IPS-15b (cell line): ENCODE data around the gene PI4K2A.
"Not testable (repeated sequence)": the region's sequence is repeated elsewhere in the genome, so short reads cannot be mapped to it uniquely, and the experiment has no call there.

Experiments
- H3K27me3 ChIP-seq: one replicate; pipeline ENCODE4 v1.6.1; 2013; ENCODE audit warnings: low read length; ENCODE audit not compliant: control insufficient read depth, insufficient read depth
- H3K36me3 ChIP-seq: one replicate; pipeline ENCODE4 v1.6.1; 2013; ENCODE audit warnings: low read length; ENCODE audit not compliant: control insufficient read depth, insufficient read depth
- H3K4me1 ChIP-seq: one replicate; pipeline ENCODE4 v1.6.1; 2013; ENCODE audit warnings: mild to moderate bottlenecking, low read length; ENCODE audit not compliant: control insufficient read depth, insufficient read depth
- H3K4me3 ChIP-seq: one replicate; pipeline ENCODE4 v1.5.1; 2013; ENCODE audit warnings: low read depth, low read length
- H3K9ac ChIP-seq: one replicate; pipeline ENCODE4 v1.6.1; 2013; ENCODE audit warnings: low read depth, mild to moderate bottlenecking, low read length
- H3K9me3 ChIP-seq: one replicate; pipeline ENCODE4 v1.6.1; 2013; ENCODE audit warnings: mild to moderate bottlenecking, low read length; ENCODE audit not compliant: control insufficient read depth, insufficient read depth

The PI4K2A gene

GRCh38 chr10:97635577-97635976, 4.9 kb upstream of the PI4K2A start:
- no peaks in the 10 kb centered on the region for H3K36me3 ChIP-seq

GRCh38 chr10:97639090-97639489, 1.4 kb upstream of the PI4K2A start:
- H3K4me3 ChIP-seq, H3K4me1 ChIP-seq, H3K36me3 ChIP-seq, H3K9ac ChIP-seq, H3K27me3 ChIP-seq, H3K9me3 ChIP-seq: not testable (repeated sequence)

More at GRCh38 chr10:97635577-97635976, 4.9 kb upstream of the PI4K2A start:
- Histone ChIP-seq H3K4me3 (no peak overlapping the region), H3K4me1 (no peaks in the 10 kb centered on the region), H3K27me3 (no peaks in the 10 kb centered on the region), H3K9me3 (no peaks in the 10 kb centered on the region), H3K9ac (no peak overlapping the region)

GRCh38 chr10:97640868-97641811, 669 bp downstream of the PI4K2A start:
- H3K9ac ChIP-seq: peak overlapping the region; percentile 54
- no peaks in the 10 kb centered on the region for H3K36me3 ChIP-seq
- H3K9me3 ChIP-seq: no peaks in the 10 kb centered on the region
- H3K4me1 ChIP-seq: no peaks in the 10 kb centered on the region
- no peaks in the 10 kb centered on the region for H3K27me3 ChIP-seq
- H3K4me3 ChIP-seq: peak overlapping the region; percentile 87

- H3K4me1 ChIP-seq, H3K9ac ChIP-seq, H3K36me3 ChIP-seq, H3K27me3 ChIP-seq, H3K4me3 ChIP-seq, H3K9me3 ChIP-seq: not testable (repeated sequence)
Observed at GRCh38 chr10:97642471-97643159, 2.1 kb downstream of the PI4K2A start.

- no peaks in the 10 kb centered on the region for H3K9me3 ChIP-seq
- no peak overlapping the region for H3K4me3 ChIP-seq
- H3K4me1 ChIP-seq: peaks cover 4% of the 10 kb centered on the region
- no peaks in the 10 kb centered on the region for H3K36me3 ChIP-seq
- no peak overlapping the region for H3K9ac ChIP-seq
- H3K27me3 ChIP-seq: no peaks in the 10 kb centered on the region
Observed at GRCh38 chr10:97643441-97643985, 3.0 kb downstream of the PI4K2A start.

- no peaks in the 10 kb centered on the region for H3K27me3 ChIP-seq
- H3K36me3 ChIP-seq: no peaks in the 10 kb centered on the region
- no peaks in the 10 kb centered on the region for H3K9me3 ChIP-seq
- H3K4me3 ChIP-seq: no peak overlapping the region
- peaks cover 13% of the 10 kb centered on the region for H3K4me1 ChIP-seq
- no peak overlapping the region for H3K9ac ChIP-seq
Observed at GRCh38 chr10:97644936-97645335, 4.5 kb downstream of the PI4K2A start.

GRCh38 chr10:97647556-97647955, 7.1 kb downstream of the PI4K2A start:
- peaks cover 13% of the 10 kb centered on the region for H3K4me1 ChIP-seq
- no peak overlapping the region for H3K4me3 ChIP-seq
- H3K27me3 ChIP-seq: no peaks in the 10 kb centered on the region
- H3K36me3 ChIP-seq: peaks cover 16% of the 10 kb centered on the region
- H3K9me3 ChIP-seq: no peaks in the 10 kb centered on the region
- no peak overlapping the region for H3K9ac ChIP-seq

- Histone ChIP-seq H3K4me1 (peaks cover 13% of the 10 kb centered on the region), H3K9ac (peak overlapping the region; percentile 26), H3K9me3 (no peaks in the 10 kb centered on the region), H3K4me3 (peak overlapping the region; percentile 38), H3K36me3 (peaks cover 25% of the 10 kb centered on the region), H3K27me3 (no peaks in the 10 kb centered on the region)
Observed at GRCh38 chr10:97648562-97649404, 8.3 kb downstream of the PI4K2A start.

GRCh38 chr10:97649405-97649750, 8.9 kb downstream of the PI4K2A start:
- not testable (repeated sequence) for H3K9me3 ChIP-seq, H3K9ac ChIP-seq, H3K27me3 ChIP-seq
- H3K4me1 ChIP-seq: peaks cover 13% of the 10 kb centered on the region
- peak overlapping the region; percentile 38 for H3K4me3 ChIP-seq
- H3K36me3 ChIP-seq: peaks cover 25% of the 10 kb centered on the region

GRCh38 chr10:97650726-97651125, 10.3 kb downstream of the PI4K2A start:
- Histone ChIP-seq H3K36me3 (peaks cover 28% of the 10 kb centered on the region), H3K4me3 (no peak overlapping the region), H3K9ac (no peak overlapping the region), H3K4me1 (peaks cover 13% of the 10 kb centered on the region), H3K9me3 (no peaks in the 10 kb centered on the region), H3K27me3 (no peaks in the 10 kb centered on the region)

- Histone ChIP-seq H3K4me1 (peaks cover 13% of the 10 kb centered on the region), H3K9me3 (no peaks in the 10 kb centered on the region), H3K4me3 (no peak overlapping the region), H3K27me3 (no peaks in the 10 kb centered on the region), H3K9ac (no peak overlapping the region), H3K36me3 (peaks cover 38% of the 10 kb centered on the region)
Observed at GRCh38 chr10:97651773-97652172, 11.3 kb downstream of the PI4K2A start.
